Natural killer cell (primary cell): Measurements from ENCODE around the gene TSPAN18. TPM values are rescaled to one million over a fixed set of nuclear protein-coding genes. Genes with fewer than 3 reads are reported as not detected.

Source experiments
- ATAC-seq, 3 donors: fragments of 150-1000 bp in 2 of 3; fragments of 200-7000 bp in 1 of 3; cut with Tn5 transposase; 1 replicate in 1 of 3; 2 replicates in 2 of 3; pipeline ENCODE4 v1.10.0; 2021; ENCODE audit warnings: mild to moderate bottlenecking in 2 of 3, moderate library complexity in 2 of 3
- DNase-seq, 2 donors: peaks; one replicate each; pipeline versions ENCODE4 v3.0.0 to v3.0.0-alpha.2; 2013 to 2021; ENCODE audit warnings: mixed read lengths in 1 of 2
- H3K27ac ChIP-seq: one replicate; pipeline ENCODE4 v1.5.1; 2013; ENCODE audit warnings: mild to moderate bottlenecking, low read length
- H3K27me3 ChIP-seq: one replicate; pipeline ENCODE4 v1.6.1; 2013; ENCODE audit warnings: low read length; ENCODE audit not compliant: control insufficient read depth, insufficient read depth
- H3K36me3 ChIP-seq: one replicate; pipeline ENCODE4 v1.6.1; 2013; ENCODE audit warnings: low read length; ENCODE audit not compliant: control insufficient read depth, insufficient read depth
- H3K4me1 ChIP-seq: one replicate; pipeline ENCODE4 v1.6.1; 2013; ENCODE audit warnings: low read length; ENCODE audit not compliant: control insufficient read depth, insufficient read depth
- H3K4me3 ChIP-seq: one replicate; pipeline ENCODE4 v1.5.1; 2013; ENCODE audit warnings: low read length
- H3K9me3 ChIP-seq: one replicate; pipeline ENCODE4 v1.6.1; 2013; ENCODE audit warnings: low read length; ENCODE audit not compliant: control insufficient read depth, insufficient read depth
- H3K27ac Mint-ChIP-seq, 2 donors: one replicate each; pipeline ENCODE4 v1.8.0; 2022; ENCODE audit warnings: mild to moderate bottlenecking in 2 of 2, mixed read lengths in 2 of 2, moderate library complexity in 1 of 2
- H3K27me3 Mint-ChIP-seq, 2 donors: one replicate each; pipeline ENCODE4 v1.8.0; 2022; ENCODE audit warnings: low read depth in 2 of 2, mixed read lengths in 2 of 2
- H3K36me3 Mint-ChIP-seq: one replicate; pipeline ENCODE4 v1.8.0; 2022; ENCODE audit warnings: mixed read lengths
- H3K4me1 Mint-ChIP-seq, 2 donors: one replicate each; pipeline ENCODE4 v1.8.0; 2022; ENCODE audit warnings: mixed read lengths in 2 of 2
- H3K4me3 Mint-ChIP-seq: one replicate; pipeline ENCODE4 v1.8.0; 2022; ENCODE audit warnings: mild to moderate bottlenecking, moderate library complexity, mixed read lengths
- H3K9me3 Mint-ChIP-seq, 2 donors: one replicate each; pipeline ENCODE4 v1.8.0; 2022; ENCODE audit warnings: mixed read lengths in 2 of 2
- WGBS: methylation state at CpG from one replicate; pipeline ENCODE4 v1.1.7; 2013; ENCODE audit warnings: missing lambda C conversion rate; ENCODE audit not compliant: insufficient coverage; 5-methylcytosine and 5-hydroxymethylcytosine counted together
- intact Hi-C: fragments of 100-400 bp; cut with micrococcal nuclease; formaldehyde crosslinking; loops from one replicate; pipeline ENCODE4 v1.14.2; 2022
- total RNA-seq, 4 donors: library from RNA; stranded (reverse); fragments of 120-200 nt in 1 of 4; gene quantifications; one replicate each; pipeline versions ENCODE4 v1.2.3 to v1.2.4, GENCODE V29; 2013 to 2022
- TF ChIP-seq, protein P1 (sequence below): fragments of 200-600 bp; IDR thresholded peaks from one replicate; pipeline ENCODE4 v1.8.0; 2022; ENCODE audit warnings: antibody characterized with exemption

TSPAN18 gene
- total RNA-seq, 3 donors from 2014 or later (not counting 1 experiment from before 2014, with no cell fraction given), result 1.9 to 2.4 (median 2.3) TPM

DNA sequence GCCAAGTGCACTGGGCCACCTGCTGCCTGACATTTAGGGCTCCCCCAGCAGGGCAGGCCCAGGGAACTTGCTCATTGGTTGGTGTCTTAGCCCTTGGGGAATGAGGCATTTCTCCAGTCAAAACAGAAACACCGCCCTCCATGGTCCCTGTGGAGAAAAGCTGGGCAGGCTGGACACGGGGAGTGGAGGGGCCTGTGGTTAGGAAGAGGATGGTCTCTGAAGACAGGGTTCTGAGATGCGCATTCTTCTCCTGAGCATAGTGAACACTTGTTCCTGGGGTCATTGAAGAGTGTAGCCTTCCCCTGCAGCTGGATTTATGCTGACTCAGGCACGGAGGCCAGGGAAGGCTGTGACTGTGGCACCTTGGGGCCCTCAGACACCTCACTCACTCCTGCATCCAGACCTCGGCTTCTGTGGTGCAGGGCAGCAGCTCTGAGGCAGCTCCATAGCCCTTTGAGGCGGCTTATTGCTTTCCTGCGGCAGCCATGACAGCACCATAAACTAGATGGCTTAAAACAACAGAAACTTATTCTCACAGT is 8.2 kb downstream of the TSPAN18 start:
- no peaks in the 10 kb centered on the region for H3K36me3 ChIP-seq
- Mint-ChIP-seq H3K9me3 (no peaks in the 10 kb centered on the region), H3K27me3 (peaks cover 18 to 42% of the 10 kb centered on the region in 2 donors), H3K36me3 (no peaks in the 10 kb centered on the region), H3K27ac (no peak overlapping the region), H3K4me1 (no peaks in the 10 kb centered on the region), H3K4me3 (no peak overlapping the region)
- ATAC-seq (no peak), DNase-seq (no peak)
- no peaks in the 10 kb centered on the region for H3K27me3 ChIP-seq
- no peaks in the 10 kb centered on the region for H3K4me1 ChIP-seq
- no peaks in the 10 kb centered on the region for H3K9me3 ChIP-seq
- TF ChIP-seq, protein P1, sequence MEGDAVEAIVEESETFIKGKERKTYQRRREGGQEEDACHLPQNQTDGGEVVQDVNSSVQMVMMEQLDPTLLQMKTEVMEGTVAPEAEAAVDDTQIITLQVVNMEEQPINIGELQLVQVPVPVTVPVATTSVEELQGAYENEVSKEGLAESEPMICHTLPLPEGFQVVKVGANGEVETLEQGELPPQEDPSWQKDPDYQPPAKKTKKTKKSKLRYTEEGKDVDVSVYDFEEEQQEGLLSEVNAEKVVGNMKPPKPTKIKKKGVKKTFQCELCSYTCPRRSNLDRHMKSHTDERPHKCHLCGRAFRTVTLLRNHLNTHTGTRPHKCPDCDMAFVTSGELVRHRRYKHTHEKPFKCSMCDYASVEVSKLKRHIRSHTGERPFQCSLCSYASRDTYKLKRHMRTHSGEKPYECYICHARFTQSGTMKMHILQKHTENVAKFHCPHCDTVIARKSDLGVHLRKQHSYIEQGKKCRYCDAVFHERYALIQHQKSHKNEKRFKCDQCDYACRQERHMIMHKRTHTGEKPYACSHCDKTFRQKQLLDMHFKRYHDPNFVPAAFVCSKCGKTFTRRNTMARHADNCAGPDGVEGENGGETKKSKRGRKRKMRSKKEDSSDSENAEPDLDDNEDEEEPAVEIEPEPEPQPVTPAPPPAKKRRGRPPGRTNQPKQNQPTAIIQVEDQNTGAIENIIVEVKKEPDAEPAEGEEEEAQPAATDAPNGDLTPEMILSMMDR, result no peak
- no peak overlapping the region for H3K4me3 ChIP-seq
- intact Hi-C loops, result no loop called here
- 83% methylated on average over 7 of the region's 7 CpGs for WGBS
- no peak overlapping the region for H3K27ac ChIP-seq

DNA sequence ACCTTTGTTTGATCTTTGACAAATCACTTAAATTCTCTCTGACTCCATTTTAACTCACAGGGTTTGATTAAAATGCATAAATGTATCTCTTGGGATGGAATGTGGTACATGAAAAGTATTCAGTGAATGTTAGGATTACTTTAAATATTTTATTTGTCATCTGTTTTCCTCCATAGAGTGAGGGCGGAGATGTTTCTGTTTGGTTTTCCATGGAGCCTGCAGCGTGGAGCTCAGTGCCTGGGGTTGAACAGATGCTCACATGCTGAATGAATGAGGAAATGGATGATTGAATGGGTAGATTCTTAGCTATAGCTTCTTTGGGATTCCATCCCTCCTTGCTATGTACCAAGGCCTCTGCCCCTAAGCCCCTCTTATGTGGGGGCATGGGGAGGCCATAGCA is 10.0 kb downstream of the TSPAN18 start:
- Mint-ChIP-seq H3K9me3 (no peaks in the 10 kb centered on the region), H3K4me1 (no peaks in the 10 kb centered on the region)

DNA sequence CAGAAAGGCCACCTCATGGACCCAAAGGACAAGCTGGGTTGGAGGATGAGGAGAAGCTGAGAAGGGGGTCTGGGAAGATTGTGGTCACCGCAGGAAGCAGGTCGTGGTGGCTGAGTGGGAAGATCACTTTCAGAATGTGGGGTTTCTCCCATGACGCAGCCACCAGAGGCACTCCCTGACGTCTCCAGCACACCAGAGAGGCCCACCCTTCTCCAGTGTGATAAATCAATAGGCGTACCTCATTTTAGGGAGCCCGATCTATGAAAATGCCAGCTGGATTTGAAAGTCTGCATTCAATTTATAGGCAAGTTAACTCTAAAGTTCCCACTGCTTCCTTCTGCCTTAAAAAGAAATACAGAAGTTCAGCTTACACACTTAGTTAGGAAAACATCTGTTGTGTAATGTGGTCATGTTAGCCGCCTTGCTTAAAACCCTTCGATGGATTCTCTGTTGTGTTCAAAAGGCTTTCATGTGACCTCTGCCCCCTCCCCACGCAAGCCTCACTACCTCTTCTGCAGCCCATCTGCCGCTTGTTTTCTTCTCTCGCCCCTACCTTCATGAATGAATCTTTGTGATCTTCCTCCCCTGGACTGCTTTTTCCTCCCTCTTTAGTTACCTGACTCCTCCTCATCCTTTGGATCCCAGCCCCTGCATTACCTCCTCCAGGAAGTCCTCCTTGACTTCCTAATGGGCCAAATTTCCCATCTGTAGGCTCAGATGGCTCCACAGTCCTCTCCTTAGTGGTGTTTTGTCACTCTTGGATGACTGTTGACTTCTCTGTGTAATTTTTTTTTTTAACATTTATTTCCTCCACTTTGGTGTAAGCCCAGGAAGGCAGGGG is 10.7 kb downstream of the TSPAN18 start:
- no peaks in the 10 kb centered on the region for H3K4me1 Mint-ChIP-seq

More for the DNA sequence above, 10.0 kb downstream of the TSPAN18 start:
- no peaks in the 10 kb centered on the region for H3K4me1 ChIP-seq
- TF ChIP-seq, protein P1, result no peak
- intact Hi-C loops, result no loop called here
- no peak for DNase-seq
- H3K36me3 Mint-ChIP-seq, result no peaks in the 10 kb centered on the region
- H3K27me3 ChIP-seq, result no peaks in the 10 kb centered on the region
- no peaks in the 10 kb centered on the region for H3K36me3 ChIP-seq
- no peak overlapping the region for H3K4me3 Mint-ChIP-seq
- no peak overlapping the region for H3K27ac Mint-ChIP-seq
- no peaks in the 10 kb centered on the region for H3K9me3 ChIP-seq
- H3K27ac ChIP-seq, result no peak overlapping the region
- WGBS, result 95% methylated on average over 2 of the region's 2 CpGs
- no peak overlapping the region for H3K4me3 ChIP-seq
- H3K27me3 Mint-ChIP-seq, result peaks cover 18 to 40% of the 10 kb centered on the region in 2 donors
- ATAC-seq, result no peak

More for the DNA sequence above, 10.7 kb downstream of the TSPAN18 start:
- Histone ChIP-seq H3K4me3 (no peak overlapping the region), H3K27ac (no peak overlapping the region), H3K27me3 (no peaks in the 10 kb centered on the region), H3K4me1 (no peaks in the 10 kb centered on the region), H3K9me3 (no peaks in the 10 kb centered on the region), H3K36me3 (no peaks in the 10 kb centered on the region)
- TF ChIP-seq, protein P1, result no peak
- DNase-seq (no peak), ATAC-seq (no peak)
- intact Hi-C loops, result no loop called here
- H3K9me3 Mint-ChIP-seq, result no peaks in the 10 kb centered on the region
- H3K36me3 Mint-ChIP-seq, result no peaks in the 10 kb centered on the region
- peaks cover 18 to 40% of the 10 kb centered on the region in 2 donors for H3K27me3 Mint-ChIP-seq
- WGBS, result 43% methylated on average over 11 of the region's 11 CpGs
- H3K27ac Mint-ChIP-seq, result no peak overlapping the region
- no peak overlapping the region for H3K4me3 Mint-ChIP-seq
